ENCODE results near the gene TTC17.
A peak's percentile ranks its signal among the peaks of the same experiment; 100 is the strongest.
"Not testable (repeated sequence)": the region's sequence is repeated elsewhere in the genome, so short reads cannot be mapped to it uniquely, and the experiment has no call there.

Gene TTC17

DNA sequence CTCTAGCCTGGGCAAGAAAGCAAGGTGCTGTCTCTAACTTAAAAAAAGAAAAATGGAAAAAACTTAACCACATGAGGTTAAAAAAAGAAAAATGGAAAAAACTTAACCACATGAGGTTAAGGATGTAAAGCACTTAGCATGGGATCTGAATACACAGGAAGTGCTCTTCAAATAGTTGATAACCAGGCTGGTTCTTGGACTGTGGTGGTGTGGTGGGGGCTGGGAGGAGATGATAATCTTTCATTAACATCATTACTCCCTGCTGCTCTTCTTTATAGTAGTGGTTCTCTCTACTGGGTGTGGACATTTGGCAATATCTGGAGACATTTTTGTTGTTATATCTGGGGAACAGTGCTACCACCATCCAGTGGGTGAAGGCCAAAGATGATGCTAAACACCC is 88.4 kb downstream of the TTC17 start:
- no peak for DNase-seq (ENCODE audit: low read depth, low spot score)

DNA sequence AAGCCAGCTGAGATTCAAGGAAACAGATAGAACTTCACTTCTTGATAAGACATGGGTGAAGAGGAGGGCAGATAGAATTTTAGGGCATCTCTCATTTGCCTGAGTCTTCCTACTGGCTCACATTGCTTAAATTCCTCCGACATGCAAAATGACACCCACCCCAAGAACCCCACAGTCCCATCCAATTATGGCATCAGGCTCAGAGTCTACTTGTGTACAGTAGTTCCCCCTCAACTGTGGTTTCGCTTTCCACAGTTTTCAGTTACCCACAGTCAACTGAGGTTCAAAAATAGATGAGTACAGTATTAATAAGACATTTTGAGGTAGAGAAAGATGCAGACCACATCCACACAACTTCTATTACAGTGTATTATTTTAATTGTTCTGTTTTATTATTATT is 99.8 kb downstream of the TTC17 start:
- no peak for DNase-seq (ENCODE audit: low read depth, low spot score)

DNA sequence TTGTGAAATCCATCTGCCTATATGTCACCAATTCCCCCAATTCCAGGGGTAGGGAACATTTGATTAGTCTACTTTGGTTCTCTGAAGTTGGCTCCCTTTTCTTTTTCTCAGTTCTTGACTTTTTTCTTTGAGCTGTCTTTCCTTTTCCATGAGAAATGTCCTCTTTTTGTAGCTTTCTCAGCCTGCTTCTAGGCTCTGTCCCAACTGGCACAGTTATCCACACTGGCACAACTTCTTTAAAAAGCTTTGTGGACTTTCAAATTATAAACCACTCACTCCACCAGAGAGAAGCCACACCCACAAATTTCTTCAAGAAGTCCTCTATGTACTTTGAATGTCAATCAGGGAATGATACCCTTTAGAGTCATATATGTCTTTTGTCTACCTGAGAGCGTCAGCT is 100.5 kb downstream of the TTC17 start:
- DNase-seq (ENCODE audit: low read depth, low spot score), result no peak

DNA sequence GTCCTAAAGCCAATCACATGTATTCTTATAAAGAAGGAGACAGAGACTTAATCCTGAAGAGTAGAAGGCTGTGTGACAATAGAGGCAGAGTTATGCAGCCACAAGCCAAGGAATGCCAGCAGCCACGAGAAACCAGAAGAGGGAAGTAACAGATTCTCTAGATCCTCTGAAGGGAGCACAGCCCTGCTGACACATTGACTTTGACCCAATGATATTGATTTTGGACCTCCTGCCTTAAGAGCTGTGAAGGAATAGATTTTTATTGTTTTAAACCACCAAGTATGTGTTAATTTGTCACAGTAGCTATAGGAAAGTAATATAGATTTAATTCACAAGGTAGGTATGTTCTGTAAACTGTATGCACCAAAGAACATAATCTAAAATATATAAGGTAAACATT is 103.6 kb downstream of the TTC17 start:
- no peak for DNase-seq (ENCODE audit: low read depth, low spot score)

DNA sequence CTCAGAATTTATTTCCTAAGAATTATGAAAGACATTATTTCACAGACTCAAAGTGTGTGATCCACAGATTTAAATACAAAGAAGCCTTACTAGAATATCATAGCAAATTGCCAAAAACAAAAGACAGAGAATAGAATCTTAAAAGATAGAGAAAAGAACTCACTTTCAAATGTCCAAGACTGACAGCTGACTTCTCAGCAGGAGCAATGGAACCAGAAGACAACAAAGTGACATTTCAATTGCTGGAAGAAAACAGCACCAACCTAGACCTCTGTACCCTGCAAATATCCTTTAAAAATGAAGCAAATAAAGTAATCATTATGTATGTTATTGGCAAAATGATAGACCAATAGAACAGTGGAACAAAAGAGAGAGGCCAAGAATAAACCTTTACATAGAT is 109.2 kb downstream of the TTC17 start:
- DNase-seq (ENCODE audit: low read depth, low spot score), result no peak

DNA sequence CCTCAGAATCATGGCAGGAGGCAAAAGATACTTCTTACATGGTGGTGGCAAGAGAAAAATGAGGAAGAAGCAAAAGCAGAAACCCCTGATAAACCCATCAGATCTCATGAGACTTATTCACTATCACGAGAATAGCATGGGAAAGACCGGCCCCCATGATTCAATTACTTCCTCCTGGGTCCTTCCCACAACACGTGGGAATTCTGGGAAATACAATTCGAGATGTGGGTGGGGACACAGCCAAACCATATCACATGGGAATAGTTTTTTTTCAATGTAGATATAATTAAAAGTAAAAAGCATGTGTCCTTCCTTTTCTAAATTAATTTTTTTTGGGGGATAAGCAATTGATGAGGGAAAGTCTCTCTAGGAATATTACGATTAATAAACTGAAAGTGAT is 118.8 kb downstream of the TTC17 start:
- not testable (repeated sequence) for DNase-seq (ENCODE audit: low read depth, low spot score)

DNA sequence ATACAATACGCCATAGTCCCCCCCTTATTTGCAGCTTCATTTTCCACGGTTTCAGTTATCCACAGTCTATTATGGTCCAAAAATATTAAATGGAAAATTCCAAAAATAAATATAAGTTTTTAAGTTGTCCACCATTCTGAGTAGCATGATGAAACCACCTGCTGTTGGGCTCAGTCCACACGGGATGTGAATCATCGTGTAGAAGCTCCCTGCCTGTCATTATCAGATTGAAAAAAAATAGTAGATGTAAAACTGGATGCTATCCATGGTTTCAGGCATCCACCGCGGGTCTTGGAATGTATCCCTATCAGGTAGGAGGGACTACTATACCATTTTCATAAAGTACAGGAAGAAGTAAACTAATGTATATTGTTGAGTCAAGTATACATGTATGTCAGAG is 127.4 kb downstream of the TTC17 start:
- DNase-seq (ENCODE audit: low read depth, low spot score), result no peak

DNA sequence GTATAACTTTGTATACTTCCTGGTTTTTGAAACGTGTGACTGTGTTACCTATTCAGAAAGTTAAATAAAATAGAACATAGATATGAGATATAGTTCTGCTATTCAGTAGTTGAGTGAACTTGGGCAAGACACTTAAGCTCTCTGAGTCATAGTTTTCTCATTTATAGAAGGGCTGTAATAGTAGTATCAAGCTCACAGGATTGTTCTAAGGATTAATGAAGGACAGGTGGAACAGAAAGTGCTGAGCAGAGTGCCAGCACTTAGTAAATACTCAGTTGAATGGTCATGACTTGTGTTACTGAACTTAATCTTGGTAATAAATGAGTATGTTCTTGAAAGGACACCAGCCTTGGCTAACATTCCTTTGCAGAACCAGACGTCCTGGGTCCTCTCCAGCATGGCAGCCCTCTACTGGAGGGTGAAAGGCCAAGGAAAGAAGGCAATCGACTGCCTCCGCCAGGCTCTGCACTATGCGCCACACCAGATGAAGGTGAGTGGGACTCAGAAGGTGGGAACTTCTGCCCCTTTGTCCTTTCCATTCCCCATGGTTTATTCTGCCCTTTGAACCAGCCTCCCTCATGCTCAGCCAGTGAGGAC is 131.2 kb downstream of the TTC17 start:
- no peak for DNase-seq (ENCODE audit: low read depth, low spot score)

DNA sequence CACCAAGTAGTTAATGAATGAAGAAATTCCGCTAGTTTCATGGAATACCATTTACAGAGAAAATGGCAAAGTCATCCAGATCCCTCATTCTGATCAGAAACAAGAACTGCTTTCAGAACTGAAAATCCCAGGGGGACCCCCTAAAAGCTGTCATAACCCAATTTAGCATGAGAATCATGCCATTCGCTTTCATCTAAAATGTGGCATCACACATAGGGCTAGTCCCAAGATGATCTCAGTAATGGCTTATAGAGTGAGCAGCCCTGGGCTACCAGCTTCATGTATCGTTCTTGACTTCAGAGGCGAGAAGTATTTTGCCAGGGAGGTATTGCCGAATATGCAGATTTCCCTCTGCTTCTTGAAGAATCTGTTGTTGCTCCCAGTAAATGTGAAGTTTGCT is 134.0 kb downstream of the TTC17 start:
- no peak for DNase-seq (ENCODE audit: low read depth, low spot score)

DNA sequence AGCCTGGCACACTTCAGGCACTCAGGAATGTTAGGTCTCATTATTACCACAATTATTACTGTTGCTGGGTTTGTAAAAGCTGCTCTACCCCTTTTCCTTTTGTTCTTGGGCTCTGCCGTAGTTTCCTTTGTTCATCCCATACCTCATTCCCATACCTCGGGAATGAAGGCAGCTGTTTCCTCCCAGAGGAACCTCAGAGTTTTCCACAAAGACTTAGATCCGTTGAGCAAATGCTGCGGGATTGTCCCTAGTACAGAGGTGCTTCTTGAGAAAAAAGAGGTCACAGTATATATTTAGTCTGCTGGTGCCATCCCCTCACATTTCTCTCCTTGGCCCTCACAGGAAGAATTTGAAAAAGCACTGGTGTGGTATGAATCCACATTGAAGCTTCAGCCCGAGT is 134.7 kb downstream of the TTC17 start:
- no peak for DNase-seq (ENCODE audit: low read depth, low spot score)

DNA sequence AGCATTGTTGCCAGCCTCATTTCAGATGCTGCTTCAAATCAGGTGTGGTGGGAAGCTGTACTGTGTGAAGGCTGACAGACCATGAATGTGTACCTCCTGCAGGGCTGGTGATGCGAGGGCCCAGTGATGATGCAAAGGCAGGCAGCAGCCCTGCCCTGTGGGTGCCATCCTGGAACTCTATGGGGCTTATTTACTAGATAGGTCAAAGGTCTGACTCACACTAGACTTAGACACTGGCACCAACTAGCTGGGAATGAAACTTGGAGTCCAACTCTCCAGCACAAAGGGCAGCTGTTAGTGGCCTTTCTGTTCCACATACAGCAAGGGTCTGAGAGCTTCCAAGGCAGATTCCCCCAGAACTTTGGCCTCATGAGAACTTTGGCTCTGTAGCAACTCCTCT is 138.4 kb downstream of the TTC17 start:
- DNase-seq (ENCODE audit: low read depth, low spot score), result no peak

DNA sequence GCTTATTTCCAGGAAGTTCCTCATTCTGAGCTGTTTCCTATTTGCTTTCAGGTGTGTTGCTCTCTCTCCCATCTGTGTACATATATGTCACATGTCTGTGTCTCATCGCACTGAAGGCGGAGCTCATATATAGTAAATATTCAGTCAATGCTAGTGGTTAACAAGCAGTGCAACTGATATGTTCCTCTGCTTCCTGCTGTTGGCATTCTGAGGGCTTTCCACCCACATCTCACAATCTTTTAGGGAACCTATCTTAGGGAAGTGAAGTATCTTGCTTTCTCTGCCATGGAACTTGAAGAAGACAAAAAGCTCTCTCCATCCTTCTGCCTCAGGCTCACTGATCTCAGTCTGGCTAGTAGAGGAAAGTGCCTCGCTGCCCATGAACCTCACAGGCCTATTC is 139.8 kb downstream of the TTC17 start:
- no peak for DNase-seq (ENCODE audit: low read depth, low spot score)

DNA sequence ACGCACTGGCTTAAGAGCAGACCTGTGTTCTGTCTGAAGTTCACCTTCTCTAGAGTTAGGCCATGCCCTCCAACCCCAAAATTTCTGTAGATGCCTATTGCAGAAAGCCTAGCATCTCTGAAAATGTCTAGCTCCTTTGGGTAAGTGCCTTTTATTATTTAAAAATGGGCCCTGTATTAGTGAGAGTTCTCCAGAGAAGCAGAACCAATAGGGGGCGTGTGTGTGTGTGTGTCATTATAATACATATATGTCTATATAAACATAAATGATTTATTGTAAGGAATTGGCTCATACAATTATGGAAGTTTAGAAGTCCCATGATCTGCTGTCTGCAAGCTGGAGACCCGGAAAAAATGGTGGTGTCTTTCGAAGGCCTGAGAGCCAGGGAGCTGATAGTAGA is 144.7 kb downstream of the TTC17 start:
- no peak for DNase-seq (ENCODE audit: low read depth, low spot score)

DNA sequence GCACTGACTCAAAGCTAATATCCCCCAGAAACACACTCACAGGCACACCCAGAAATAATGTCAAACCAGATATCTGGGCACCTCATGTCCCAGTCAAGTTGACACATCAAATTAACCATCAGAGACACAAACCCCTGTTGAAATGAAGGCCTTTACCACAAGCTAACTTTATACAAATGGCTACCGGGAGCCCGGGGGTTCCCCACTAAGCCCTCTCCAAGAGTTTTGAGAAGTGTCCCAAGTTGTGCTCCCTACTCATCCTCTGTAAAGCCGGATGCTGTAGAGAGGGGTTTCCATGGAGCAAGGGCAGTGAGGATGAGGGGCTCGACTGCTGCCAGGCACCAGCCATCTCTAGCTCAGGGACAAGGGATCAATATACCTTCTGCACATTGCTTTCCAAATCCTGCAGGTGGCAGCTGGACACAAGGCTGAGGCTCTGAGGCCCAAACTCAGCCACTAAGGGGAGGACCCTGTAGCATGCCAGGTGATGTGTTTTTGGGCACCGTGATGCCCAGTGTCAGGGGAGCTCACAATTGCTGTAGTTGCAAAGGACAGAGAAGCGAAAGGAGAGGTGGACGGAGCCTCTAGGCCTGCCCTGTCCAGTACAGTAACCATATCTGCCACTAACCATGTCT is 145.7 kb downstream of the TTC17 start:
- no peak for DNase-seq (ENCODE audit: low read depth, low spot score)

DNA sequence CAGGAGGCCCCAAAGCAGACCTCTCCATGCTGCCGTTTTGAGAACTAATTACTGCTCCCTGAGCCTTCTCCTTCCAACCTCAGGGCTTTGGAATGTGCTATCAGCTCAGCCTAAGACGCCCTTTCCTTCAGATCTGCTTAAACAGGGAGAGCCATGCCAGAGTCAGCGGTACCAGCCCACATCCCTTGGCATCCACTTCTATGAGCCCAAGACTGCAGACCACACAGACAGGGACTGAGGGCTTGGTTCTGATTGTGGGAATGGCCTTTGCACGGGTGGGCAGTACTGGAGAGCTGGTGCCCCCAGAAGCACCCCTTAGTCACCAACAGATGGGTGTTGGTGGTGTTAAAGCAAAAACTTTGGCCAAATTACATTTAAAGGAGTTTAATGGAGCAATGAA is 146.5 kb downstream of the TTC17 start:
- DNase-seq (ENCODE audit: low read depth, low spot score), result no peak

DNA sequence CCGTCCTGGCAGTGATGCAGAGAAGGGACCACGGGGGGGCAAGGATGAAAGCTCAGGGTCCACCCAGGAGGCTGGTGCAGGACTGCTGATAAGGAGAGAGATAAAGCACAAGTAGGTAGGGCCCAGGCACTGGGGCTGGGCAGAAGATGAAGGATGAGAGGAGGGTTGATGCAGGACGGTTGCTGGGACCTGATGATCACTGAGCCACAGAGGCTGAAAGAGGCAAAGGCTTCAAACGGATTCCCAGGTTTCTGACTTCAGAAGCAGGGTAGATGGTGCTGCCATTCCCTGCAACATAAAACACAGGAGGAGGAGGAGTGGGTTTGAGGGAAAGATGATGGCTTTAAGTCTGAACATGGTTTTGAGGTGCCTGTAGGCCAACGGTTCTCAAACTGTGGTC is 148.5 kb downstream of the TTC17 start:
- DNase-seq (ENCODE audit: low read depth, low spot score), result no peak

DNA sequence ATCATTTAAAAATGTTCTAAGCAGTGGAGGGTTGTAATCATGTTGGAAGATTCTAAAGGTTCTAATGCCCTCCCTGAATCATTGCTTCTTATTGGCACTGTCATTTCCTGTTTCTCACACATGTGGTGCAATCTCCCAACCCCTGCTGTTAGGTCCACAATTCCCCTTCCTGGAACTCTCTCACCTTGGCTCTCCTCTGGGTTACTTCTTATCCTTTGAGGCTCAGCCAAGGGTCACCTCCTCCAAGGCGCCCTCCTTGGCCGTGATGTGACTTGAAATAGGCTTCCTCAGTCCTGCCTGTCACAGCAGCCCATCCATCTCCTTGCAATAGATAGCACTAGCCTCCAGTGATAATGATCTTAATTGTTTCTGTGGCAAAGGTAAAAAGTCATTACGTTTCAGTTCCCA is 149.8 kb downstream of the TTC17 start:
- no peak for DNase-seq (ENCODE audit: low read depth, low spot score)

DNA sequence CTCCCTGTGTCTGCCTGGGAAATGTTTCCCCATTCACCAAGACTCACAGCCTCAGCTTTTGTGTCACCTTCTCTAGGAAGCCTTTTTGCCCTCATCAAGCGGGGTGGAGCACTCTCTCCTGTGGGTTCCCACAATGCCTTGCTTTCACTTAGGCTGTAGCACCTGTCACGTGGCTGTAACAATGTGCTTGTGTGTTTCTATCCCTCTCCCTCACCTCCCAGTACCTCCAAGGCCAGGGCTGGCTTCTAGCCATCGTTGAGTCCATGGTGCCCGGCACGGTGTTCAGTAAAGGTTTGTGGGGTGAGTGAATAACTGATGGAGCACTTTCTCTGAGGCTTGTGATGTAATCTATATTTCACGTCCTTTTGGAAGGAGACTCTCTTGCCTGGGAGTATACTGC is 153.2 kb downstream of the TTC17 start:
- DNase-seq (ENCODE audit: low read depth, low spot score), result no peak

DNA sequence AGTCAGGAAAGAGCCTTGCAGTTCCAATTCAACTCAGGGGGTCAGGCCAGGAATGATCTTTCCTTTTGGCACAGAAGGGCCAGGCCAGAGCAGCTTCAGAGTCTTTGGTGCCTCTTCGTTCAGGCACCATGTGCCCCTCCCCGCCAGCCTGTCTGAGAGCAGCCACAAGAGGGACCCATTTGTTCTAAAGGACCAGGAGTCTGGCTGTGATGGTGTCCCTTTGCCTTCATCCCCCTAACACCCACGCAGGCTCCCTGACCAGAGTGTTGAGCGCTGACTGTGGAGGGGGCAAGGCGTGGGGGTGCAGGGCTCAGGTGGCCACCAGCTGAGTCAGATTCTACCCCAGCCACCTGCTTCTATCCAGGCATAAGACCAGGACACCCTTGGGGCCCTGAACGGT is 156.4 kb downstream of the TTC17 start:
- DNase-seq (ENCODE audit: low read depth, low spot score), result peak; percentile 15

DNA sequence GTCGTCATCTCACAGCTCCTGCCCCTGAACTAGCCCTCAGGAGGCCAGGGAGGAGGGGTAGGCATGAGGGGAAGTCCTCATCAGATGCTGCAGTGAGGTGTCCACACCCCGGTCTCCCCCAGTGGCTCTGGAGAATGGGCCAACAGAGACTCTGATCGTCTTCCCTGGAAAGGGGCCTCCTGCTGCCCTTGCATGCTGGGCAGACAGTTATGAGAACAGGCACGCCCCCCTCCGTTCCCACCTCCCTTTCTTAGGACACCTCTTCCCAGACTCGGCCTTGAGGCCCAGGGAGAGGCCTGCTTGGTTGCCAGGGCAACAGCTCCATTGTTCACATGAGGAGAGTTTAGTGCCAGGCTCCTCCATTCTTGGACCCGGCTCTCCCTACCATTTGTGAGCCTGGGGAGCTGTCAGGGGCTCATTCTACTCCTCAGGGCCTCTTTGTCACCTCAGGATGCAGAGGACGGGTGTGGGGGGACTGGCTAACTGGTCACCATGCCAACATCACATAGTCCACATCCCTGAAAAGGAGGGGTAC is 157.7 kb downstream of the TTC17 start:
- no peak for DNase-seq (ENCODE audit: low read depth, low spot score)

DNA sequence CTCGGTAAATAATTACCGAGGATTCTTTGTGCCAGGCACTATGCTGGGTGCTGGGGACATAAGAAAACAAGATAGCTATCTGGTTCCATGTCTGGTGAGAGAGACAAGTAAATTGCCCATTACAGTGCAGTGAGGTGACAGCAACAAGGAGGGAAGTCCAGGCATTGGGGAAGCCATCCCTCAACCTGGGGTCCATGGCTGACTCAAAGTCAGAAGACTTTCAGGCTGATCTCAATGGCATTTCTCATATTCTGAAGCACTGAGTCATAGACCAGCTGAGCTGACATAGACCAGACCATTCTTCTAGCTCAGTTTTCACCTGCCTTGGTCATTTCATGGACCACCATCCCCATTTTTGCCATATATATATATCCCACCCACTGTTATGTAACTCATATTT is 158.8 kb downstream of the TTC17 start:
- no peak for DNase-seq (ENCODE audit: low read depth, low spot score)

DNA sequence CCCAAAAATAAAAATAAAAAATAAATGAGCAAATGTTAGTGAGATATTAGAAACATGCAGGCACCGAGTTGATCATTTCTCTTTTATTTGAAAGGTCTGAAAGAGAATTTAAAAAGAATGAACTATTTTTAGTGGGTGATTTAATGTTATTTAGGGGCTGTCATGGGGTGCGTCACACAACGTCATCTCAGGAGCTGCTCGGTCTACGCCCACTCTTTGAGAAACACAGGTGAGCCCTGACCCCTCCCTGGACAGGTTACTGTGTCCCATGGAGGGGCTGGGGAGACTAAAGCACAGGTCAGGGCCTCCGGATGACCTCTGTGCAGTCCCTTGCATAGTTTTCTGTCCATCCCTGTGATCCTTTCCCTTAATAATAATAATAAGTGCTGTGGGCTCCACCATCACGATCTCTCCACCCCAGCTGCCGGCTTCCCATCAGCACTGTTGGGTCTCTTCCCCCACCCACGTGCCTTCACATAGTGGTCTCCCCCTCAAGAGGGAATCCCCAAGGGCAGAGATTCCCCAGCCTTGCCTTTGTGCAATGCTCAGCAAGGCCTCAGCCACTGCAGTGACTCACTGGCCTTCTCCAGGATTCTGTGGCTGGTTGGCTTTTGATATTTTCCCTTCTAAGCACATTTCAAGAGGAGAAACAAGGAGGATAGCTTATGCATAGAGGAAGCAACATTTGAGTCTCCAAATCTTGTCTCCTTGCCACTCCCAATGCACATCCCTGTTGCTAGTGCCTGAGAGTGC is 159.9 kb downstream of the TTC17 start:
- DNase-seq (ENCODE audit: low read depth, low spot score), result no peak

DNA sequence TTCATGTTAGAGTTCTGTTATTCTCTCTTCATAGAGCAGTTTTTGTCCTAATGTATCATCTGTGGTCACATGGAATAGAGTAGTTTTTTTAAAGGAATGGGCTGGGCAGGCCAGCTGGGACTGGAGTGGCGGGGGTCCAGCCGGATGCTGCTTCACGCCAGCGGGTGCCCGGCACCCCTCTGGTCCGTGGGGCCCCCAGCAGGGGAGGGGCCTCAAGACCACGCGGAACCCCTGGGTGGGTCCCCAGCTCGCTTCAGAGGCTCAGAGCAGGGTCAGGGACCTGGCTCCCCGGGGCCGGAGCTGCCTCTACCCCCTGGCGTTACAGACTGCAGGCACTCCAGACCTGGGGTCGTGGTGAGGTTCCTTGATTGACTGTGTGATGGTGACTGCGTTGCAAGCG is 162.8 kb downstream of the TTC17 start:
- DNase-seq (ENCODE audit: low read depth, low spot score), result no peak
